Glutamatergic neuron (in vitro differentiated cells): ENCODE measurements around the gene MUC5AC. TPM values are rescaled to one million over a fixed set of nuclear protein-coding genes. Genes with fewer than 3 reads are reported as not detected.

Experiments used
- DNase-seq: peaks from one replicate; pipeline ENCODE4 v3.0.0; 2022
- H3K27ac Mint-ChIP-seq: one replicate; pipeline ENCODE4 v1.8.0; 2020; ENCODE audit warnings: mild to moderate bottlenecking, mixed read lengths, inconsistent platforms; ENCODE audit not compliant: unreplicated experiment
- H3K27me3 Mint-ChIP-seq: one replicate; pipeline ENCODE4 v1.8.0; 2020; ENCODE audit warnings: mild to moderate bottlenecking, moderate library complexity, mixed read lengths, inconsistent platforms; ENCODE audit not compliant: unreplicated experiment
- H3K36me3 Mint-ChIP-seq: one replicate; pipeline ENCODE4 v1.8.0; 2020; ENCODE audit warnings: mild to moderate bottlenecking, mixed read lengths, inconsistent platforms; ENCODE audit not compliant: unreplicated experiment
- H3K4me1 Mint-ChIP-seq: one replicate; pipeline ENCODE4 v1.8.0; 2020; ENCODE audit warnings: mild to moderate bottlenecking, low read depth, mixed read lengths, inconsistent platforms; ENCODE audit not compliant: unreplicated experiment
- H3K4me3 Mint-ChIP-seq: one replicate; pipeline ENCODE4 v1.8.0; 2020; ENCODE audit warnings: mild to moderate bottlenecking, mixed read lengths, inconsistent platforms; ENCODE audit not compliant: unreplicated experiment
- H3K9me3 Mint-ChIP-seq: one replicate; pipeline ENCODE4 v1.8.0; 2020; ENCODE audit warnings: mild to moderate bottlenecking, moderate library complexity, mixed read lengths, inconsistent platforms; ENCODE audit not compliant: unreplicated experiment
- CTCF ChIP-seq: fragments of 200-600 bp; sonication (generic); IDR thresholded peaks from one replicate; pipeline ENCODE4 v1.5.0; 2021; ENCODE audit not compliant: partially characterized antibody, unreplicated experiment
- total RNA-seq: library from RNA; stranded (reverse); fragmentation: NEBNext Ultra II Directional; extraction: Animal tissue kit (Norgen Biotek cat#: 25700); gene quantifications from one replicate; pipeline ENCODE4 v1.2.1, GENCODE V29; 2021; ENCODE audit not compliant: unreplicated experiment

MUC5AC gene
- total RNA-seq, 1 donor from 2014 or later: not detected

- no peak overlapping the region for H3K27ac Mint-ChIP-seq
- no peaks in the 10 kb centered on the region for H3K4me1 Mint-ChIP-seq
- H3K4me3 Mint-ChIP-seq: no peak overlapping the region
- H3K27me3 Mint-ChIP-seq: peaks cover 8% of the 10 kb centered on the region
- no peak for TF ChIP-seq CTCF
- H3K36me3 Mint-ChIP-seq: peaks cover 20% of the 10 kb centered on the region
- peaks cover 11% of the 10 kb centered on the region for H3K9me3 Mint-ChIP-seq
- DNase-seq: peak; percentile 15
Measured at GRCh38 chr11:1207401-1208143, 49.8 kb downstream of the MUC5AC start.

- Mint-ChIP-seq H3K27me3 (peaks cover 9% of the 10 kb centered on the region), H3K9me3 (peaks cover 12% of the 10 kb centered on the region), H3K27ac (no peak overlapping the region), H3K4me3 (no peak overlapping the region), H3K4me1 (no peaks in the 10 kb centered on the region), H3K36me3 (peaks cover 22% of the 10 kb centered on the region)
- no peak for TF ChIP-seq CTCF
- peak; percentile 8 for DNase-seq
Measured at GRCh38 chr11:1208144-1208393, 50.3 kb downstream of the MUC5AC start.

GRCh38 chr11:1208394-1209261 lies 50.9 kb downstream of the MUC5AC start:
- Mint-ChIP-seq H3K27ac (no peak overlapping the region), H3K9me3 (peaks cover 14% of the 10 kb centered on the region), H3K4me3 (no peak overlapping the region), H3K4me1 (no peaks in the 10 kb centered on the region), H3K36me3 (peaks cover 26% of the 10 kb centered on the region), H3K27me3 (peaks cover 10% of the 10 kb centered on the region)
- DNase-seq: peak; percentile 5
- no peak for TF ChIP-seq CTCF

- Mint-ChIP-seq H3K27ac (no peak overlapping the region), H3K36me3 (peaks cover 31% of the 10 kb centered on the region), H3K4me1 (no peaks in the 10 kb centered on the region), H3K9me3 (peaks cover 16% of the 10 kb centered on the region), H3K4me3 (no peak overlapping the region), H3K27me3 (peaks cover 13% of the 10 kb centered on the region)
- DNase-seq: peak; percentile 8
- no peak for TF ChIP-seq CTCF
Measured at GRCh38 chr11:1209371-1210057, 51.8 kb downstream of the MUC5AC start.
